Measurements from ENCODE around the gene ZNF319. TPM values are rescaled to one million over a fixed set of nuclear protein-coding genes. Genes with fewer than 3 reads are reported as not detected.
"Not testable (repeated sequence)": the region's sequence is repeated elsewhere in the genome, so short reads cannot be mapped to it uniquely, and the experiment has no call there.

The ZNF319 gene
- polyA plus RNA-seq, 1 donor: 5.8 TPM

- not testable (repeated sequence) for DNase-seq (ENCODE audit: low read depth)
These were observed 22.4 kb downstream of the ZNF319 start for GRCh38 chr16:57978070-57978465.

GRCh38 chr16:57977418-57978069 is 22.9 kb downstream of the ZNF319 start:
- no peak for DNase-seq (ENCODE audit: low read depth)

GRCh38 chr16:57976331-57976796 is 24.1 kb downstream of the ZNF319 start:
- DNase-seq (ENCODE audit: low read depth): no peak

GRCh38 chr16:57972306-57972705 is 28.2 kb downstream of the ZNF319 start:
- no peak for DNase-seq (ENCODE audit: low read depth)

- DNase-seq (ENCODE audit: low read depth): no peak
These were observed 28.6 kb downstream of the ZNF319 start for GRCh38 chr16:57971848-57972247.

- DNase-seq (ENCODE audit: low read depth): no peak
These were observed 29.5 kb downstream of the ZNF319 start, which contains the start of gene CNGB1 for GRCh38 chr16:57970970-57971369. Gene CNGB1 (minus strand): TSS chr16:57971128. CDS start chr16:57967286, 3,842 bp downstream.

- no peak for DNase-seq (ENCODE audit: low read depth)
These were observed 30.2 kb downstream of the ZNF319 start for GRCh38 chr16:57970319-57970718.

- no peak for DNase-seq (ENCODE audit: low read depth)
These were observed 30.9 kb downstream of the ZNF319 start for GRCh38 chr16:57969451-57970123.

GRCh38 chr16:57967916-57968315 is 32.6 kb downstream of the ZNF319 start:
- DNase-seq (ENCODE audit: low read depth): no peak

GRCh38 chr16:57966986-57967385 is 33.5 kb downstream of the ZNF319 start:
- no peak for DNase-seq (ENCODE audit: low read depth)

GRCh38 chr16:57966204-57966771 is 34.2 kb downstream of the ZNF319 start:
- no peak for DNase-seq (ENCODE audit: low read depth)

GRCh38 chr16:57964157-57964700 is 36.2 kb downstream of the ZNF319 start:
- DNase-seq (ENCODE audit: low read depth): no peak

- no peak for DNase-seq (ENCODE audit: low read depth)
These were observed 37.7 kb downstream of the ZNF319 start for GRCh38 chr16:57962756-57963155.

GRCh38 chr16:57962046-57962445 is 38.4 kb downstream of the ZNF319 start:
- DNase-seq (ENCODE audit: low read depth): no peak

GRCh38 chr16:57961538-57961937 is 38.9 kb downstream of the ZNF319 start:
- no peak for DNase-seq (ENCODE audit: low read depth)

GRCh38 chr16:57960826-57961472 is 39.5 kb downstream of the ZNF319 start:
- no peak for DNase-seq (ENCODE audit: low read depth)

GRCh38 chr16:57960310-57960709 is 40.2 kb downstream of the ZNF319 start:
- no peak for DNase-seq (ENCODE audit: low read depth)

- DNase-seq (ENCODE audit: low read depth): no peak
These were observed 40.7 kb downstream of the ZNF319 start for GRCh38 chr16:57959804-57960203.

GRCh38 chr16:57959121-57959520 is 41.4 kb downstream of the ZNF319 start:
- DNase-seq (ENCODE audit: low read depth): no peak

GRCh38 chr16:57958544-57958943 is 41.9 kb downstream of the ZNF319 start:
- DNase-seq (ENCODE audit: low read depth): no peak

- DNase-seq (ENCODE audit: low read depth): no peak
These were observed 42.6 kb downstream of the ZNF319 start for GRCh38 chr16:57957673-57958392.
